ENCODE measurements around the gene PRODH2.

The PRODH2 gene

DNA sequence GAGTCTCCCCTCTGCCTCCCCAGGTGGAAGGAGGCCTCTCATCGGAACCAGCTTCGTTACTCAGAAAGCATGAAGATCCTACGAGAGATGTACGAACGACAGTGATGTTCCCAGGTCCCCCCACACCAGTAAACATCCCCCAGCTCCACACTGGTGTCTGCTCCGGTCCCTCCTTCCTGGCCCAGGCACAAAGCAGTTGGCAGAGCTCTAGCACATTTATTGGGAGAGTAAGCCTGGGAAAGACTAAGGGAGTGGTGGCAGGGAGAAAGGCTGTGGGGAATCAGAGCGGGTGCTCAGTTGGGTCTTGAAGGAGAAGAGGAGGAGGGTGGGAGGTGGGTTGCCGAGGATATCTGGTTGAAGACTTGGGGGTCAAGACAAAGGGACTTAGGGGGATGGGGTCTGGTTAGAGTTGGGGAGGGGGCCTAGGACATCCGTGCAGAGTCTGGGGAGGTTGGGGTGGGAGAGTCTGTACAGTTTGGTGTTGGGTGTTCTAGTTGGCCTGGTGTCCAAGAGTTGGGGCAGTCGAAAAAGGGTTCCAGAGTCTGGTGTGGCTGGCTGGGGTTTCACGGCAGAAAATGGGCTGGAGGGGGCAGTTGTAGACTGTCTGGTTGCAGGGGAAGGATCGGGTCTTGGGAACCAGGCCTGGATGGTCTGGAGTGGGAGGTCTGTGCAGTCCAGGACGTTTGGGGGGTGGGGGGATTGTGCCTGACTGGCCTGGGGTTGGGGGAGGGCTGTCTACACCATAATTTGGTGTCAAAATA, 58.1 kb downstream of the PRODH2 start:
- Histone ChIP-seq H3K4me1 (ENCODE audit: control insufficient read depth, insufficient read depth, low read length) (peaks cover 54% of the 10 kb centered on the region), H3K9me3 (ENCODE audit: control insufficient read depth in 2 of 2, low read length in 2 of 2) (no peaks in the 10 kb centered on the region), H3K27ac (ENCODE audit: low read length) (peak overlapping the region; percentile 100), H3K36me3 (ENCODE audit: control insufficient read depth in 2 of 2, insufficient read depth in 2 of 2, low read length in 2 of 2) (peaks cover 14 to 21% of the 10 kb centered on the region in 2 donors), H3K27me3 (ENCODE audit: control insufficient read depth in 1 of 2, insufficient read depth in 2 of 2, low read length in 2 of 2) (no peaks in the 10 kb centered on the region), H3K4me3 (ENCODE audit: low read length in 2 of 2) (peak overlapping the region; percentile 66 to 99), H3K9ac (ENCODE audit: low read length in 2 of 2) (peak overlapping the region; percentile 49 to 80)

DNA sequence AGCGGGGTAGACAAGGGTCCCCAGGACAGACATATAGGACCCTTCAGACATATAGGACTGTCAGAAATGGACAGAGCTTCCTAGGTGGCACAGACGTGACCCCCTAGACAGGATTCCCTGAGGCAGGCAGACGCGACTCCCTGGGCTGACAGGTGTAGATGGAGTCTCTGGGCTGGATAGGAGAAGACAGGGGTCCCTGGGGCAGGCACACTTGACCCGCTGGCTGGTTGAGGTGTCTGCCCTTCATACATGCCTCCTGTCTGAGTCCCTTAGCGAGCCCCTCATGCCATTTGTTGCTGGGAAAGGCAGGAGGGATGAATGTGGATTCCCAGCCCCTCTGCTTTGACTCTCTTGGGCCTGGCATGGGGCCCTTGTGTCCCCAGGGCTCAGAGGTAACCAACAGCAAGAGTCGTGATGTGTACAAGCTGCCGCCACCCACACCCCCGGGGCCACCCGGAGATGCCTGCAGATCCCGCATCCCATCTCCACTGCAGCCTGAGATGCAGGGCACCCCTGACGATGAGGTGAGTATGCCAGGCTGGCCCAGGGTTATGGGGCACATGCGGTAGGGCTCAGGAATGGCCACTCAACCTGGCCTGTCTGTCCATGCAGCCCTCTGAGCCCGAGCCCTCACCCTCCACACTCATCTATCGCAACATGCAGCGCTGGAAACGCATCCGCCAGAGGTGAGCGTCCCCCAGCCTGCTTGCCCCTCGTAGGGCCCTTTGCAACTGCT, 58.8 kb downstream of the PRODH2 start:
- H3K27ac ChIP-seq (ENCODE audit: low read length): peak overlapping the region; percentile 100
- H3K4me1 ChIP-seq (ENCODE audit: control insufficient read depth, insufficient read depth, low read length): peaks cover 51% of the 10 kb centered on the region
- H3K9ac ChIP-seq (ENCODE audit: low read length in 2 of 2): peak overlapping the region; percentile 13 to 15
- H3K9me3 ChIP-seq (ENCODE audit: control insufficient read depth in 2 of 2, low read length in 2 of 2): no peaks in the 10 kb centered on the region
- peaks cover 14 to 21% of the 10 kb centered on the region in 2 donors for H3K36me3 ChIP-seq (ENCODE audit: control insufficient read depth in 2 of 2, insufficient read depth in 2 of 2, low read length in 2 of 2)
- no peak overlapping the region for H3K4me3 ChIP-seq (ENCODE audit: low read length in 2 of 2)
- H3K27me3 ChIP-seq (ENCODE audit: control insufficient read depth in 1 of 2, insufficient read depth in 2 of 2, low read length in 2 of 2): no peaks in the 10 kb centered on the region

DNA sequence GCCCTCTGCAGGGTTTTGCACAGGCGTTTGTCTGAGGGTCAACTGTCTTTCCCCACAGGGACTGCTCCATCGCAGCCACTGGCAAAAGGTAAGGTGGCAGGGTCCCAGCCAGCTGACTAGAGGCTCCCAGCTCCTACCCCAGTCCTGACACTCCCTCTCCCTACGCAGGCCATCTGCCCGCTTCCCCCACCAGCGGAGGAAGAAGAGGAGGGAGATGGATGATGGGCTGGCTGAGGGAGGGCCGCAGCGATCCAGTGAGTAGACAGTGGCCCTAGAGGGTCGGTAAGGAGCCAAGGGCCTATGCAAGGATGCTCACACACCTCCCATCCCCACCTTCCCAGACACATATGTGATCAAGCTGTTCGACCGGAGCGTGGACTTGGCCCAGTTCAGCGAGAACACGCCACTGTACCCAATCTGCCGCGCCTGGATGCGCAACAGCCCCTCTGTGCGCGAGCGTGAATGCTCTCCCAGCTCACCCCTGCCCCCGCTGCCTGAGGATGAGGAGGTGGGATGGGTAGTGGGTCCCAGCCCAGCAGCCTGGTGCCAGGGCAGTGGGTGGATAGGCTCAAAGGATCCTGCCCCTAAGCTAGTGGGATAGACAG, 59.8 kb downstream of the PRODH2 start:
- Histone ChIP-seq H3K9ac (ENCODE audit: low read length in 2 of 2) (no peak overlapping the region), H3K4me1 (ENCODE audit: control insufficient read depth, insufficient read depth, low read length) (peaks cover 55% of the 10 kb centered on the region), H3K27me3 (ENCODE audit: control insufficient read depth in 1 of 2, insufficient read depth in 2 of 2, low read length in 2 of 2) (no peaks in the 10 kb centered on the region), H3K27ac (ENCODE audit: low read length) (peak overlapping the region; percentile 100), H3K4me3 (ENCODE audit: low read length in 2 of 2) (no peak overlapping the region), H3K9me3 (ENCODE audit: control insufficient read depth in 2 of 2, low read length in 2 of 2) (no peaks in the 10 kb centered on the region), H3K36me3 (ENCODE audit: control insufficient read depth in 2 of 2, insufficient read depth in 2 of 2, low read length in 2 of 2) (peaks cover 14 to 21% of the 10 kb centered on the region in 2 donors)

DNA sequence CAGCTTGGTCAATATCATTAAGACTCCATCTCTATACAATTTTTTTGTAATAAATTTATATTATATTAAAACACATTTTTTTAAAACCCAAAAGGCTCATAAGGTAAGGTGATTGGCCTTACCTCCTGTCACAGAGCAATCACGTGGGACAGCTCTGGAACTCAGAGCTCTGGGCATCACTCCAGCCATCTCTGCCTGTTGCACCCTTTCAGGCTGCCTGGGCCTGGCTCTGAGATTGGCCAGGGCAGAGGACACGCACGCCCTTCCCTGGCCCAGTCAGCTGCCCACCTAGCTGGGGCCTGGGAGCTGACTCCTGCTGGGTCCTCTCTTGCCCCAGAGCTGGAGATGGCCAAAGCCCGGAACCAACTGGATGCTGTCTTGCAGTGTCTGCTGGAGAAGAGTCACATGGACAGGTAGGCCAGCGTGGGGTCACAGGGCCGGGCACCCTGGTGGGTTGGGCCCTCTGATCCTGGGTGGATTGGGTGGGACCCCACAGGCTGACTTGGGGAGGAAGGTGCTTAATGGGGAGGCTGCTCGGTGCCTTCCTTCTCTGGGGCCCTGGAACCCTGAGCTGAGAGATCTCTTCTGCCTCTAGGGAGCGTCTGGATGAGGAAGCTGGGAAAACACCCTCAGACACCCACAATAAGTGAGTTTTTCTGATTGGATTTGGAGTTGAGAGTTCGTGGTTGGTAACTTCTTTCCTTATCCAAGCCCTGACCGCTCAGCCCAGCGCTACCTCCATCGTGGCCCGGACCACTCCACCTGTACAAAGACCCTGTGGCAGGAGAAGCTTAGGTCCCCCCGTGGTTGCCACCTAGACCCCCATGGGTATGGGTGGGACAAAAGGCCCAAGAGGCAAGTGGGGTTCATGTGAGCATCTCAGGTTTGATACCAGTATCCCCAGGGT, 60.6 kb downstream of the PRODH2 start:
- H3K9ac ChIP-seq (ENCODE audit: low read length in 2 of 2): no peak overlapping the region
- peak overlapping the region; percentile 100 for H3K27ac ChIP-seq (ENCODE audit: low read length)
- peaks cover 14 to 21% of the 10 kb centered on the region in 2 donors for H3K36me3 ChIP-seq (ENCODE audit: control insufficient read depth in 2 of 2, insufficient read depth in 2 of 2, low read length in 2 of 2)
- H3K9me3 ChIP-seq (ENCODE audit: control insufficient read depth in 2 of 2, low read length in 2 of 2): no peaks in the 10 kb centered on the region
- H3K27me3 ChIP-seq (ENCODE audit: control insufficient read depth in 1 of 2, insufficient read depth in 2 of 2, low read length in 2 of 2): no peaks in the 10 kb centered on the region
- H3K4me1 ChIP-seq (ENCODE audit: control insufficient read depth, insufficient read depth, low read length): peaks cover 51% of the 10 kb centered on the region
- H3K4me3 ChIP-seq (ENCODE audit: low read length in 2 of 2): no peak overlapping the region

DNA sequence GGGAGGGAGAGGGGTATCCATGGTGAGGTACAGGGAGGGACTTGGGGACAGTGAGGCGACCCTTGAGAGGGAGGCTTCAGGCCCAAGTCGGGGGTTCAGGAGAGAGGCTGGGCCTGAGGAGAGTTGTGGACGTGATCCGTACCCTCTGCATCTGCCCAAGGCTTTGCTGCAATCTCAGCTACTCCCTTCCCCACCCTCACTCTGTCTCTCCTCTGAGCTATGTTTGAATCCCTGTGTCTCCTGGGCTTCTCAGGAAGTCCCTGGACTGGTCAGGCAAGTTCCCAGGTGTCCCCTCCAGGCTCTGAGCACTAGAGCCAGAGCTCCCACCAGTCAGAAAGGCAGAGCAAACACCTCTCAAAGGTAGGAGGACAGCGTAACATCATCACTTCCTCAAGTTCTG, 62.5 kb downstream of the PRODH2 start:
- H3K27ac ChIP-seq (ENCODE audit: low read length): peak overlapping the region; percentile 46
- H3K4me1 ChIP-seq (ENCODE audit: control insufficient read depth, insufficient read depth, low read length): peaks cover 53% of the 10 kb centered on the region

More for the DNA sequence above, 62.5 kb downstream of the PRODH2 start:
- Histone ChIP-seq H3K9me3 (ENCODE audit: control insufficient read depth in 2 of 2, low read length in 2 of 2) (no peaks in the 10 kb centered on the region), H3K36me3 (ENCODE audit: control insufficient read depth in 2 of 2, insufficient read depth in 2 of 2, low read length in 2 of 2) (peaks cover 14 to 21% of the 10 kb centered on the region in 2 donors), H3K27me3 (ENCODE audit: control insufficient read depth in 1 of 2, insufficient read depth in 2 of 2, low read length in 2 of 2) (no peaks in the 10 kb centered on the region), H3K4me3 (ENCODE audit: low read length in 2 of 2) (no peak overlapping the region), H3K9ac (ENCODE audit: low read length in 2 of 2) (peak overlapping the region in 1 of 2 donors; percentile 47)
